Cardiac fibroblast (primary cell): ENCODE measurements around the gene PIGU.
"Not testable (repeated sequence)": the region's sequence is repeated elsewhere in the genome, so short reads cannot be mapped to it uniquely, and the experiment has no call there.

Experiments used
- DNase-seq, 2 donors: peaks; one replicate each; pipeline versions ENCODE4 v3.0.0 to v3.0.0-alpha.2; 2010; ENCODE audit warnings: low read depth in 2 of 2
- H3K4me3 ChIP-seq, 2 donors: replicated peaks in 1 of 2; 1 replicate in 1 of 2; 2 replicates in 1 of 2; pipeline ENCODE4 v1.5.1; 2011; ENCODE audit warnings: low read depth in 2 of 2, low read length in 2 of 2, mild to moderate bottlenecking in 2 of 2, moderate library complexity in 1 of 2
- TF ChIP-seq, protein P1 (sequence below): IDR thresholded peaks from one replicate; pipeline ENCODE4 v1.5.1; 2011; ENCODE audit warnings: low read depth, mild to moderate bottlenecking, low read length, inconsistent platforms

Gene PIGU

DNA sequence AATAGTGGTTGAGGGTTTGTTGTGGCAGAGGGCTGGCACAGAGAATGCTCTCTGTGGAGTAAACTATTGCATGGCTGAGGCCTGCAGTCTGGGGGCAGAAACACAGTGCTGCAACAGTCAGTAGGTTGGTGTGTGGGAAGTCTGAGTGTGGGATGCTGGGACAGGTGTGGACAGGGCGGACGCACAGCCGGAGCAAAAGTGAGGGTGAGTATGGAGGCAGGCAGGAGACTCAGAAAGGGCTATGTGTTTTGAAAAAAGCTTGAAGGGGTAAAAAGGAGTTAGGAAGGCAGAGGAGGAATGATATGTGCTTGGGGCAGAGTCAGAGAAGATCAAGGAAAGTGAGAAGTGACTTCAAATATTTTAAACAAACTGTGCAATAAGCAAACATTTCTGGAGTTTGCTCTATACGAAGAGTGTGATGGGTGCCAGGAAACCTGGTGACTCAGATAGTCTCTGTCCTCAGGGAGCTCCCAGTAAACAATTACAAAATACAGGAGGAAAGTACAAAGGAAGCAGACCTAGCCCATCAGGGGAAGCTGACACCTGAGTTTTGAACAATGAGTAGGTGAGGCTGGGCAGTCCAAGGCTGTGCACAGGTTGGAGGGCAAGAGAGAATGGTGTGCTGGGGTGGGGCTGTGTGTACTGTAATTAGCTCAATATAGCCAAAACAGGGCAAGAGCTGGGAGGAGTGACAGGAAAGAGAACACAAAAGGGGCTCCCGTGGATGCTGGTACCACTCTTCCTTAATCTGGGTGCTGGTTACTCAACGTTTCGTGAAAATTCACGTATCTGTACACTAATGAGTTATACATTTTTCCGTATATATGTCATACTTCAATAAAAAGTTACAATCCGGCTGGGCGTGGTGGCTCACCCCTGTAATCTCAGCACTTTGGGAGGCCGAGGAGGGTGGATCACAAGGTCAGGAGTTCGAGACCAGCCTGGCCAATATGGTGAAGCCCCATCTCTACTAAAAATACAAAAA, 55.2 kb downstream of the PIGU start:
- H3K4me3 ChIP-seq, result no peak overlapping the region
- TF ChIP-seq, protein P1, sequence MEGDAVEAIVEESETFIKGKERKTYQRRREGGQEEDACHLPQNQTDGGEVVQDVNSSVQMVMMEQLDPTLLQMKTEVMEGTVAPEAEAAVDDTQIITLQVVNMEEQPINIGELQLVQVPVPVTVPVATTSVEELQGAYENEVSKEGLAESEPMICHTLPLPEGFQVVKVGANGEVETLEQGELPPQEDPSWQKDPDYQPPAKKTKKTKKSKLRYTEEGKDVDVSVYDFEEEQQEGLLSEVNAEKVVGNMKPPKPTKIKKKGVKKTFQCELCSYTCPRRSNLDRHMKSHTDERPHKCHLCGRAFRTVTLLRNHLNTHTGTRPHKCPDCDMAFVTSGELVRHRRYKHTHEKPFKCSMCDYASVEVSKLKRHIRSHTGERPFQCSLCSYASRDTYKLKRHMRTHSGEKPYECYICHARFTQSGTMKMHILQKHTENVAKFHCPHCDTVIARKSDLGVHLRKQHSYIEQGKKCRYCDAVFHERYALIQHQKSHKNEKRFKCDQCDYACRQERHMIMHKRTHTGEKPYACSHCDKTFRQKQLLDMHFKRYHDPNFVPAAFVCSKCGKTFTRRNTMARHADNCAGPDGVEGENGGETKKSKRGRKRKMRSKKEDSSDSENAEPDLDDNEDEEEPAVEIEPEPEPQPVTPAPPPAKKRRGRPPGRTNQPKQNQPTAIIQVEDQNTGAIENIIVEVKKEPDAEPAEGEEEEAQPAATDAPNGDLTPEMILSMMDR, result no peak
- peak; percentile 33 to 80 for DNase-seq

DNA sequence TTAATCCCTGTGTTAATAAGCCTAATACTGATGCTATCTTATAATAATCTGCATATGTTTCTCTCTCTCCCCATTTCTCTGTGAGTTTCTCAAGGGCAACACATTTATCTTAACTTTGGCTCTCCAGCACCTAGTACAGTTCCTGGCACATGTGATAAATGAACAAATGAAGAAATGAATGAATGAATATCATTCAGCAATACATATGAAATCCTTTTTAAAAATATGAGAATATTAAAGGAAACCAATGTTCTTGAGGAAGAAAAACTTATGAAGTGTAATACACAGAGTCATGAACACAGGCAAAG, 55.9 kb downstream of the PIGU start:
- H3K4me3 ChIP-seq, result no peak overlapping the region
- TF ChIP-seq, protein P1, result no peak

DNA sequence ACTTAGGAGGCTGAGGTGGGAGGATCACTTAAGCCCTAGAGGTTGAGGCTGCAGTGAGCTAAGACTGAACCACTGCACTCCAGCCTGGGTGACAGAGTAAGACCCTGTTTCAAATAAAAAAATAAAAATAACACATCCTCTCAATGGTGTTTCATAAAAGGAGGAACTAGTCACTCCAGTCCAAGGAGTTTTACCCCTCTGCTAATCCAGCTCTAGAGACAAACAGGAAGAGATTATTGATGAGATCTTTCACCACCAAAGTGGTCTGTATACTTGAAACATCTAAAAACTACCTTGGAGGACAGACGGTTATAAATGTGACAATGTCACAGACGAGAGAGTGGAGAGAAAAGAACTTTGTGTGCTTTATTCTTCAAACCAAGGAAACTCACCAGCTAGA, 58.2 kb downstream of the PIGU start:
- no peak overlapping the region for H3K4me3 ChIP-seq

More for the DNA sequence above, 55.9 kb downstream of the PIGU start:
- DNase-seq, result no peak

DNA sequence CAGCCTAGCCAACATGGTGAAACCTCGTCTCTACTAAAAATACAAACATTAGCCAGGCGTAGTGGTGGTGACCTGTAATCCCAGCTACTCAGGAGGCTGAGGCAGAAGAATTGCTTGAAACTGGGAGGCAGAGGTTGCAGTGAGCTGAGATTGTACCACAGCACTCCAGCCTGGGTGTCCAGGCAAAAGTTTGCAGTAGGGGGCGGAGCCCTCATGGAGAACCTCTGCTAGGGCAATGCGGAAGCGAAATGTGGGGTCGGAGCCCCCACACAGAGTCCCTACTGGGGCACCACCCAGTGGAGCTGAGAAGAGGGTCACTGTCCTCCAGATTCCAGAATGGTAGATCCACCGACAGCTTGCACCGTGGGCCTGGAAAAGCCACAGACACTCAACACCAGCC, 60.0 kb downstream of the PIGU start:
- H3K4me3 ChIP-seq, DNase-seq: not testable (repeated sequence)

More for the DNA sequence above, 58.2 kb downstream of the PIGU start:
- no peak for DNase-seq
- TF ChIP-seq, protein P1, result no peak

DNA sequence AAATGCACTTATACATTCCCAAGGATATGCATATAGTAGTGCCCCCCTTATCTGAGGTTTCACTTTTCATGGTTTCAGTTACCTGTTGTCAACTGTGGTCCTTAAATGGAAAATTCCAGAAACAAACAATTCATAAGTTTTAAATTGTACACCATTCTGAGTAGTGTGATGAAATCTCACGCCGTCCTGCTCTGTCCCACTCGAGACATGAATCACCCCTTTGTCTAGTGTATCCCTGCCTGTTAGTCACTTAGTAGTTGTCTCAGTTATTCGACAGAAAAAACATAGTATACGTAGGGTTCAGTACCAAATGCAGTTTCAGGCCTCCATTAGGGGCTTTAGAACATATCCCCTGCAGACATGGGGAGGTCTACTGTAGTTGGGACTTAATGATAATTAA, 61.4 kb downstream of the PIGU start:
- DNase-seq, result peak in 1 of 2 donors; percentile 72
- TF ChIP-seq, protein P1, result no peak
- no peak overlapping the region for H3K4me3 ChIP-seq

DNA sequence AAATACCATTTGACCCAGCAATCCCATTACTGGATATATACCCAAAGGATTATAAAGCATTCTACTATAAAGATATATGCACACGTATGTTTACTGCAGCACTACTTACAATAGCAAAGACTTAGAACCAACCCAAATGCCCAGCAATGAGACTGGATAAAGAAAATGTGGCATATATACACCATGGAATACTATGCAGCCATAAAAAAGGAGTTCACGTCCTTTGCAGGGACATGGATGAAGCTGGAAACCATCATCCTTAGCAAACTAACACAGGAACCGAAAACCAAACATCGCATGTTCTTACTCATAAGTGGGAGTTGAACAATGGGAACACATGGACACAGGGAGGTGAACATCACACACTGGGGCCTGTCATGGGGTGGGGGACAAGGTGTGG, 64.9 kb downstream of the PIGU start:
- H3K4me3 ChIP-seq, DNase-seq: not testable (repeated sequence)

DNA sequence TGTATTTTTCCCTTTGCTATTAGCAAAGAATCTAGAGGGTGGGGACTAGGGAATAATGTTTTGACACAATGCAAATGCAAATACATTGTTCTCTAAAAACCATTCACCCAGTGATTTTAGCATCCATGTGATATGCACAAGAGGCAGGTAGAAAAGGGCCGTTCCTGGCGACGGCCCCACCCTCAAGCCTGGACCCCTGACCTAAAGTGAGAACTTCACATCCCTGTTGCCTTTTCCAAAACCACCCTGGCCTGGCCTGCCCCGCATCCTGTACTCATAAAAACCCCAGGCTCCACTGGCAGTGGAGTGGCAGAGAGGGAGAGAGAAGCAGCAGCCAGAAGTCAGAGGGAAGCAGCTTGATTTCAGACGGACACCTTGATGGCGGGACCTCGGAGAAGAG, 69.8 kb downstream of the PIGU start:
- TF ChIP-seq, protein P1, result no peak
- no peak overlapping the region for H3K4me3 ChIP-seq
- no peak for DNase-seq
